Ishikawa (cell line): ENCODE data around the gene FGF12.

Experiments
- CEBPB ChIP-seq: IDR thresholded peaks from 2 replicates; pipeline ENCODE4 v1.6.1; 2012
- CREB1 ChIP-seq: IDR thresholded peaks from 2 replicates; pipeline ENCODE4 v1.6.1; 2012; ENCODE audit warnings: low read depth
- EGR1 ChIP-seq: IDR thresholded peaks from 2 replicates; pipeline ENCODE4 v1.6.1; 2012
- EP300 ChIP-seq: IDR thresholded peaks from 2 replicates; pipeline ENCODE4 v1.6.1; 2012; ENCODE audit warnings: borderline replicate concordance
- FOXM1 ChIP-seq: IDR thresholded peaks from 2 replicates; pipeline ENCODE4 v1.6.1; 2012; ENCODE audit warnings: low read depth, borderline replicate concordance
- MAX ChIP-seq: IDR thresholded peaks from 2 replicates; pipeline ENCODE4 v1.6.1; 2012
- NFIC ChIP-seq: IDR thresholded peaks from 2 replicates; pipeline ENCODE4 v1.6.1; 2012
- RAD21 ChIP-seq: IDR thresholded peaks from 2 replicates; pipeline ENCODE4 v1.6.1; 2012; ENCODE audit warnings: low read depth
- TAF1 ChIP-seq: IDR thresholded peaks from 2 replicates; pipeline ENCODE4 v1.6.1; 2012; ENCODE audit warnings: low read depth, mild to moderate bottlenecking
- TCF12 ChIP-seq: IDR thresholded peaks from 2 replicates; pipeline ENCODE4 v1.6.1; 2012; ENCODE audit warnings: low read depth
- TEAD4 ChIP-seq: IDR thresholded peaks from 2 replicates; pipeline ENCODE4 v1.6.1; 2012
- YY1 ChIP-seq: IDR thresholded peaks from 2 replicates; pipeline ENCODE4 v1.6.1; 2012; ENCODE audit warnings: low read depth
- ZBTB7A ChIP-seq: IDR thresholded peaks from 2 replicates; pipeline ENCODE4 v1.6.1; 2012; ENCODE audit warnings: low read depth
- TF ChIP-seq, protein P1 (sequence below): IDR thresholded peaks from 2 replicates; pipeline ENCODE4 v1.6.1; 2012
- TF ChIP-seq, protein P2 (sequence below): IDR thresholded peaks from 2 replicates; pipeline ENCODE4 v1.6.1; 2012; ENCODE audit warnings: low read depth, mild to moderate bottlenecking

Gene FGF12

DNA sequence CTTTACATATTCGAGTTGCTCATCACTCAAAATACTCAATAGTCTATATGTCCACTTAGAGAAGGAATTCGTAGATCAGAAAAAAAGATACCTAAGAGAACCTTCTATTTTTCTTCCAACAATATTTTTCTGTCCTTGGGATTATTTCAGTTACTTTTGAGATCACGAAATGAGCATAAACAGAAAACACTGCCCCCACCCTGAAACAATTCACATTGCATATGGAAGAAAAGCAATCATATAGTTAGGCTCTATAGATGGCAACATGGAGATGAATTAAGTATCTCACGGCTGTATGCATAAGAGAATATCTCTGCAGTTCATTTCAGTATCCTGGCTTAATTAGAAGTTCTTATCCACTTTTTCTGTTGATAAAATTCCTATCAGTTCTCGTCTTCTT lies 391.1 kb downstream of the FGF12 start:
- TF ChIP-seq RAD21: peak; percentile 40; the same call in 1 of the 2 replicates
- no peak for TF ChIP-seq TAF1

- no peak for TF ChIP-seq ZBTB7A
- TF ChIP-seq, protein P1, sequence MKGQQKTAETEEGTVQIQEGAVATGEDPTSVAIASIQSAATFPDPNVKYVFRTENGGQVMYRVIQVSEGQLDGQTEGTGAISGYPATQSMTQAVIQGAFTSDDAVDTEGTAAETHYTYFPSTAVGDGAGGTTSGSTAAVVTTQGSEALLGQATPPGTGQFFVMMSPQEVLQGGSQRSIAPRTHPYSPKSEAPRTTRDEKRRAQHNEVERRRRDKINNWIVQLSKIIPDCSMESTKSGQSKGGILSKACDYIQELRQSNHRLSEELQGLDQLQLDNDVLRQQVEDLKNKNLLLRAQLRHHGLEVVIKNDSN: no peak
- TF ChIP-seq CEBPB: no peak
- no peak for TF ChIP-seq TEAD4
- no peak for TF ChIP-seq CREB1
- TF ChIP-seq EGR1: no peak
- TF ChIP-seq EP300: no peak
- TF ChIP-seq TAF1: no peak
Measured at GRCh38 chr3:192332386-192333291, 394.7 kb downstream of the FGF12 start.

GRCh38 chr3:192331749-192332385 lies 395.5 kb downstream of the FGF12 start:
- TF ChIP-seq TCF12: no peak
- no peak for TF ChIP-seq RAD21
- TF ChIP-seq CEBPB: no peak
- no peak for TF ChIP-seq YY1
- no peak for TF ChIP-seq FOXM1
- TF ChIP-seq CREB1: no peak
- TF ChIP-seq EGR1: no peak
- TF ChIP-seq TEAD4: no peak
- TF ChIP-seq ZBTB7A: no peak
- TF ChIP-seq TAF1: no peak
- TF ChIP-seq, protein P1: no peak
- no peak for TF ChIP-seq EP300
- no peak for TF ChIP-seq NFIC
- no peak for TF ChIP-seq MAX
- TF ChIP-seq, protein P2, sequence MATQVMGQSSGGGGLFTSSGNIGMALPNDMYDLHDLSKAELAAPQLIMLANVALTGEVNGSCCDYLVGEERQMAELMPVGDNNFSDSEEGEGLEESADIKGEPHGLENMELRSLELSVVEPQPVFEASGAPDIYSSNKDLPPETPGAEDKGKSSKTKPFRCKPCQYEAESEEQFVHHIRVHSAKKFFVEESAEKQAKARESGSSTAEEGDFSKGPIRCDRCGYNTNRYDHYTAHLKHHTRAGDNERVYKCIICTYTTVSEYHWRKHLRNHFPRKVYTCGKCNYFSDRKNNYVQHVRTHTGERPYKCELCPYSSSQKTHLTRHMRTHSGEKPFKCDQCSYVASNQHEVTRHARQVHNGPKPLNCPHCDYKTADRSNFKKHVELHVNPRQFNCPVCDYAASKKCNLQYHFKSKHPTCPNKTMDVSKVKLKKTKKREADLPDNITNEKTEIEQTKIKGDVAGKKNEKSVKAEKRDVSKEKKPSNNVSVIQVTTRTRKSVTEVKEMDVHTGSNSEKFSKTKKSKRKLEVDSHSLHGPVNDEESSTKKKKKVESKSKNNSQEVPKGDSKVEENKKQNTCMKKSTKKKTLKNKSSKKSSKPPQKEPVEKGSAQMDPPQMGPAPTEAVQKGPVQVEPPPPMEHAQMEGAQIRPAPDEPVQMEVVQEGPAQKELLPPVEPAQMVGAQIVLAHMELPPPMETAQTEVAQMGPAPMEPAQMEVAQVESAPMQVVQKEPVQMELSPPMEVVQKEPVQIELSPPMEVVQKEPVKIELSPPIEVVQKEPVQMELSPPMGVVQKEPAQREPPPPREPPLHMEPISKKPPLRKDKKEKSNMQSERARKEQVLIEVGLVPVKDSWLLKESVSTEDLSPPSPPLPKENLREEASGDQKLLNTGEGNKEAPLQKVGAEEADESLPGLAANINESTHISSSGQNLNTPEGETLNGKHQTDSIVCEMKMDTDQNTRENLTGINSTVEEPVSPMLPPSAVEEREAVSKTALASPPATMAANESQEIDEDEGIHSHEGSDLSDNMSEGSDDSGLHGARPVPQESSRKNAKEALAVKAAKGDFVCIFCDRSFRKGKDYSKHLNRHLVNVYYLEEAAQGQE: no peak

- TF ChIP-seq, protein P1: 0 out of 2 replicates have a peak, but pooled peaks have one; percentile 21
- TF ChIP-seq RAD21 (no peak), YY1 (no peak), ZBTB7A (no peak), CEBPB (no peak), EP300 (no peak)
- TF ChIP-seq, protein P2: no peak
Measured at GRCh38 chr3:192326656-192327055, 400.7 kb downstream of the FGF12 start.

DNA sequence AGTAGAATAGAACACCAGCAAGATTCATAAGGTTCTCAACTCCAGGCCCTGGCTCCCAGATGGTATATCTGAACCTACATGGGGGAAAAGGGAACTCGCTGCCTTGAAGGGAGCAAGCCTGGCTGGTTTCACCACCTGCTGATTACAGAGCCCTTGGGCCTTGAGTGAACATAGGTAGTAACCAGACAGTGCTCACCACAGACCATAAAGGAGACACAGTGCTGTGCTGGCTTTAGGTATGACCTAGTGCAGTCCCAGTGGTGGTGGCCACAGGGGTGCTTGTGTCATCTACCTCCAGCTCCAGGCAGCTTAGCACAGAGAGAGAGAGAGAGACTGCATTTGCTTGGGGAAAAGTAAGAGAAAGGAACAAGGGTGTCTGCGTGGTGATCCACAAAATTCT lies 409.8 kb downstream of the FGF12 start:
- no peak for TF ChIP-seq CREB1
- no peak for TF ChIP-seq CEBPB
- TF ChIP-seq RAD21: no peak
- TF ChIP-seq TEAD4: no peak
- TF ChIP-seq TCF12: no peak
- TF ChIP-seq, protein P2: no peak
- TF ChIP-seq TAF1: no peak
- no peak for TF ChIP-seq NFIC
- TF ChIP-seq FOXM1: no peak
- TF ChIP-seq ZBTB7A: no peak
- TF ChIP-seq YY1: no peak
- TF ChIP-seq, protein P1: no peak
